Measurements from ENCODE around the gene TPH2. TPM values are rescaled to one million over a fixed set of nuclear protein-coding genes. Genes with fewer than 3 reads are reported as not detected.

Gene TPH2
- total RNA-seq, 2 donors from 2014 or later, result not detected

- Histone ChIP-seq H3K27me3 (no peaks in the 10 kb centered on the region), H3K27ac (no peak overlapping the region), H3K9me3 (no peaks in the 10 kb centered on the region), H3K4me1 (no peaks in the 10 kb centered on the region), H3K36me3 (no peaks in the 10 kb centered on the region), H3K4me3 (no peak overlapping the region), H3K9ac (ENCODE audit: low read depth in 2 of 2, low read length in 2 of 2) (no peak overlapping the region)
- TF ChIP-seq, protein P1, sequence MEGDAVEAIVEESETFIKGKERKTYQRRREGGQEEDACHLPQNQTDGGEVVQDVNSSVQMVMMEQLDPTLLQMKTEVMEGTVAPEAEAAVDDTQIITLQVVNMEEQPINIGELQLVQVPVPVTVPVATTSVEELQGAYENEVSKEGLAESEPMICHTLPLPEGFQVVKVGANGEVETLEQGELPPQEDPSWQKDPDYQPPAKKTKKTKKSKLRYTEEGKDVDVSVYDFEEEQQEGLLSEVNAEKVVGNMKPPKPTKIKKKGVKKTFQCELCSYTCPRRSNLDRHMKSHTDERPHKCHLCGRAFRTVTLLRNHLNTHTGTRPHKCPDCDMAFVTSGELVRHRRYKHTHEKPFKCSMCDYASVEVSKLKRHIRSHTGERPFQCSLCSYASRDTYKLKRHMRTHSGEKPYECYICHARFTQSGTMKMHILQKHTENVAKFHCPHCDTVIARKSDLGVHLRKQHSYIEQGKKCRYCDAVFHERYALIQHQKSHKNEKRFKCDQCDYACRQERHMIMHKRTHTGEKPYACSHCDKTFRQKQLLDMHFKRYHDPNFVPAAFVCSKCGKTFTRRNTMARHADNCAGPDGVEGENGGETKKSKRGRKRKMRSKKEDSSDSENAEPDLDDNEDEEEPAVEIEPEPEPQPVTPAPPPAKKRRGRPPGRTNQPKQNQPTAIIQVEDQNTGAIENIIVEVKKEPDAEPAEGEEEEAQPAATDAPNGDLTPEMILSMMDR (IDR thresholded peaks at IDR 0.05), result no peak
- DNase-seq, result no peak
- intact Hi-C loops (cut with DNase I), result no loop called here
These were observed 97.0 kb downstream of the TPH2 start for GRCh38 chr12:72035625-72036024.

DNA sequence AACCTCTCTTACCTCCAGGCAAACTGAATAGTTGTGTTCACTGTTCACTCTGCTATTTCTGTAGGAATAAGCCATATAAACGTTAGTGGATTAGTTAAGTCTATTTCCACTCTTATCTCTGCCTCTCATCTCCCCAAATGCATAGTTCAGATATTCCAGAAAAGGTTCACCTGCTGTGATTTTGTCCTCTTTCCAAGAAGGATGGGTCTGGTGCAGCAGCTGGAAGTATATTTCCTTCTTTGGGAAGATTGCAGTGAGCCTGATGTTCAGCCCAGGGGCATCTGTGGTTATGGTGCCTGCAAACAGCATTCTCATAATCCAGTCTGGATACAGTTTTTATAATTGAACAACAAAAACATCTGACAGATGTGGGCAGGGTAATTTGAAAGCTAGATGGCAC is 97.7 kb downstream of the TPH2 start:
- Histone ChIP-seq H3K27ac (no peak overlapping the region), H3K4me1 (no peaks in the 10 kb centered on the region), H3K4me3 (no peak overlapping the region), H3K27me3 (no peaks in the 10 kb centered on the region), H3K36me3 (no peaks in the 10 kb centered on the region), H3K9ac (ENCODE audit: low read depth in 2 of 2, low read length in 2 of 2) (no peak overlapping the region), H3K9me3 (no peaks in the 10 kb centered on the region)
- intact Hi-C loops (cut with DNase I), result no loop called here
- TF ChIP-seq, protein P1 (IDR thresholded peaks at IDR 0.05), result no peak
- no peak for DNase-seq

- H3K27me3 ChIP-seq, result no peaks in the 10 kb centered on the region
- DNase-seq, result no peak
These were observed 98.6 kb downstream of the TPH2 start for GRCh38 chr12:72037006-72037795.

DNA sequence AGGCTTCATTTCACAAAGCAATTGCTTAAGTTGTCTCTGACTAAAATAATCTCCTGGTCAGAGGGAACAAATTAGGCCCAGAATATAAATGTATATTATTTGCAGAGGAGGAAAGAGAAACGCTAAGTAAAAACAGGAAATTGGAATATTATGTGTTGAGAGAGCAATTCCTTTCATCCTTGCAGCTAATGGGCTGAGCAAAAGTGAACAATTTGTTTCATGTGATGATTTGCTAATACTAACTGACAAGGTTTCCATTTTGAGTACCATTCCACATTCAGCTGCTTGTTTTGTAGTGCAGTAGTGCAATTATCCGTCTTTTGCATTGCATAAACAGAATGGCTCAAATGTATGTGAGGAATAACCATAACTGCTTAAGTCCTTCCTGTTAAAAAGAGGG is 103.2 kb downstream of the TPH2 start:
- intact Hi-C loops (cut with DNase I), result no loop called here
- Histone ChIP-seq H3K9me3 (no peaks in the 10 kb centered on the region), H3K36me3 (no peaks in the 10 kb centered on the region), H3K4me3 (no peak overlapping the region), H3K4me1 (no peaks in the 10 kb centered on the region), H3K27me3 (no peaks in the 10 kb centered on the region), H3K27ac (no peak overlapping the region), H3K9ac (ENCODE audit: low read depth in 2 of 2, low read length in 2 of 2) (no peak overlapping the region)
- no peak for DNase-seq
- TF ChIP-seq, protein P1 (IDR thresholded peaks at IDR 0.05), result no peak

More at GRCh38 chr12:72037006-72037795, 98.6 kb downstream of the TPH2 start:
- no peak overlapping the region for H3K4me3 ChIP-seq
- intact Hi-C loops (cut with DNase I), result no loop called here
- no peaks in the 10 kb centered on the region for H3K9me3 ChIP-seq
- no peaks in the 10 kb centered on the region for H3K36me3 ChIP-seq
- no peaks in the 10 kb centered on the region for H3K4me1 ChIP-seq
- H3K9ac ChIP-seq (ENCODE audit: low read depth in 2 of 2, low read length in 2 of 2), result no peak overlapping the region
- TF ChIP-seq, protein P1 (IDR thresholded peaks at IDR 0.05), result no peak
- H3K27ac ChIP-seq, result no peak overlapping the region

- no peaks in the 10 kb centered on the region for H3K36me3 ChIP-seq
- DNase-seq, result no peak
- TF ChIP-seq, protein P1 (IDR thresholded peaks at IDR 0.05), result no peak
- no peak overlapping the region for H3K9ac ChIP-seq (ENCODE audit: low read depth in 2 of 2, low read length in 2 of 2)
- intact Hi-C loops (cut with DNase I), result no loop called here
- H3K4me1 ChIP-seq, result no peaks in the 10 kb centered on the region
- H3K9me3 ChIP-seq, result no peaks in the 10 kb centered on the region
- H3K27me3 ChIP-seq, result no peaks in the 10 kb centered on the region
- H3K4me3 ChIP-seq, result no peak overlapping the region
- H3K27ac ChIP-seq, result no peak overlapping the region
These were observed 115.0 kb downstream of the TPH2 start for GRCh38 chr12:72053604-72054003.
